HEK293 (cell line): ENCODE results near the gene DND1.

Experiments used
- HOXD13 ChIP-seq: sonication (generic); formaldehyde crosslinking; IDR thresholded peaks from 2 replicates; pipeline ENCODE4 v1.8.0; 2022; ENCODE audit warnings: missing genetic modification reagents, borderline replicate concordance
- KLF8 ChIP-seq: fragments of 450-650 bp; formaldehyde crosslinking; IDR thresholded peaks from 2 replicates; pipeline ENCODE4 v1.5.1; 2016; ENCODE audit warnings: missing biosample characterization, missing genetic modification characterization
- PRDM1 ChIP-seq: fragments of 450-650 bp; formaldehyde crosslinking; IDR thresholded peaks from 2 replicates; pipeline ENCODE4; 2016; ENCODE audit warnings: missing biosample characterization, missing genetic modification characterization
- TRIM28 ChIP-seq: IDR thresholded peaks from 2 replicates; pipeline ENCODE4 v1.6.1; 2011; ENCODE audit warnings: low read length, control low read depth, borderline replicate concordance
- YY1 ChIP-seq: fragments of 450-650 bp; formaldehyde crosslinking; IDR thresholded peaks from 2 replicates; pipeline ENCODE4 v1.5.1; 2018; ENCODE audit warnings: missing biosample characterization, missing genetic modification characterization
- ZBTB48 ChIP-seq: fragments of 450-650 bp; formaldehyde crosslinking; IDR thresholded peaks from 2 replicates; pipeline ENCODE4 v1.5.1; 2016; ENCODE audit warnings: missing biosample characterization, missing genetic modification characterization
- ZFP41 ChIP-seq: fragments of 450-650 bp; formaldehyde crosslinking; IDR thresholded peaks from 2 replicates; pipeline ENCODE4 v1.5.1; 2016; ENCODE audit warnings: missing biosample characterization, missing genetic modification characterization, borderline replicate concordance
- ZNF121 ChIP-seq: fragments of 450-650 bp; formaldehyde crosslinking; IDR thresholded peaks from 2 replicates; pipeline ENCODE4 v1.5.1; 2016; ENCODE audit warnings: missing biosample characterization, missing genetic modification characterization
- ZNF157 ChIP-seq: fragments of 450-650 bp; formaldehyde crosslinking; IDR thresholded peaks from 2 replicates; pipeline ENCODE4 v1.5.1; 2016; ENCODE audit warnings: missing biosample characterization, missing genetic modification characterization
- ZNF184 ChIP-seq: fragments of 450-650 bp; IDR thresholded peaks from 2 replicates; pipeline ENCODE4 v1.5.1; 2018; ENCODE audit warnings: missing biosample characterization, mild to moderate bottlenecking, missing genetic modification characterization
- ZNF2 ChIP-seq: fragments of 450-650 bp; formaldehyde crosslinking; IDR thresholded peaks from 2 replicates; pipeline ENCODE4 v1.5.1; 2016; ENCODE audit warnings: missing biosample characterization, missing genetic modification characterization
- ZNF266 ChIP-seq: fragments of 450-650 bp; formaldehyde crosslinking; IDR thresholded peaks from 2 replicates; pipeline ENCODE4 v1.5.1; 2016; ENCODE audit warnings: missing biosample characterization, missing genetic modification characterization, low read depth
- ZNF404 ChIP-seq: fragments of 450-650 bp; formaldehyde crosslinking; IDR thresholded peaks from 2 replicates; pipeline ENCODE4 v1.5.1; 2017; ENCODE audit warnings: missing biosample characterization, missing genetic modification characterization
- ZNF416 ChIP-seq: fragments of 450-650 bp; formaldehyde crosslinking; IDR thresholded peaks from 2 replicates; pipeline ENCODE4 v1.5.1; 2016; ENCODE audit warnings: missing biosample characterization, missing genetic modification characterization
- ZNF521 ChIP-seq: fragments of 450-650 bp; formaldehyde crosslinking; IDR thresholded peaks from 2 replicates; pipeline ENCODE4 v1.5.1; 2017; ENCODE audit warnings: missing biosample characterization, mild to moderate bottlenecking, missing genetic modification characterization
- ZNF558 ChIP-seq: fragments of 450-650 bp; formaldehyde crosslinking; IDR thresholded peaks from 2 replicates; pipeline ENCODE4 v1.5.1; 2016; ENCODE audit warnings: missing biosample characterization, missing genetic modification characterization
- ZNF560 ChIP-seq: fragments of 450-650 bp; formaldehyde crosslinking; IDR thresholded peaks from 2 replicates; pipeline ENCODE4 v1.5.1; 2017; ENCODE audit warnings: missing biosample characterization, missing genetic modification characterization, borderline replicate concordance
- ZNF561 ChIP-seq: fragments of 450-650 bp; IDR thresholded peaks from 2 replicates; pipeline ENCODE4 v1.5.1; 2018; ENCODE audit warnings: missing biosample characterization, missing genetic modification characterization, borderline replicate concordance
- ZNF621 ChIP-seq: fragments of 450-650 bp; formaldehyde crosslinking; IDR thresholded peaks from 2 replicates; pipeline ENCODE4 v1.5.1; 2017; ENCODE audit warnings: missing biosample characterization, missing genetic modification characterization
- ZNF626 ChIP-seq: fragments of 450-650 bp; sonication (Bioruptor Pico); formaldehyde crosslinking; IDR thresholded peaks from 2 replicates; pipeline ENCODE4 v1.5.1; 2018; ENCODE audit warnings: missing biosample characterization, missing genetic modification characterization, inconsistent platforms
- ZNF629 ChIP-seq: fragments of 450-650 bp; formaldehyde crosslinking; IDR thresholded peaks from 2 replicates; pipeline ENCODE4 v1.5.1; 2017; ENCODE audit warnings: missing biosample characterization, missing genetic modification characterization
- ZNF792 ChIP-seq: fragments of 450-650 bp; formaldehyde crosslinking; IDR thresholded peaks from 2 replicates; pipeline ENCODE4 v1.5.1; 2016; ENCODE audit warnings: missing biosample characterization, missing genetic modification characterization
- ZNF837 ChIP-seq: fragments of 450-650 bp; formaldehyde crosslinking; IDR thresholded peaks from 2 replicates; pipeline ENCODE4 v1.5.1; 2016; ENCODE audit warnings: missing biosample characterization, missing genetic modification characterization
- ZSCAN23 ChIP-seq: fragments of 450-650 bp; formaldehyde crosslinking; IDR thresholded peaks from 2 replicates; pipeline ENCODE4 v1.5.1; 2016; ENCODE audit warnings: missing biosample characterization, missing genetic modification characterization
- TF ChIP-seq, protein P1 (sequence below): fragments of 450-650 bp; formaldehyde crosslinking; IDR thresholded peaks from 2 replicates; pipeline ENCODE4 v1.5.0; 2017; ENCODE audit warnings: missing biosample characterization, missing genetic modification characterization, borderline replicate concordance
- TF ChIP-seq, protein P2 (sequence below): IDR thresholded peaks from 2 replicates; pipeline ENCODE4 v1.6.1; 2011; ENCODE audit warnings: mild to moderate bottlenecking, low read depth, low read length, borderline replicate concordance
- TF ChIP-seq, protein P3 (sequence below): fragments of 450-650 bp; formaldehyde crosslinking; optimal IDR thresholded peaks from 2 replicates; pipeline ENCODE3; 2016; ENCODE audit warnings: missing biosample characterization, mild to moderate bottlenecking, missing genetic modification characterization
- TF ChIP-seq, protein P4 (sequence below): fragments of 450-650 bp; formaldehyde crosslinking; IDR thresholded peaks from 2 replicates; pipeline ENCODE4 v1.5.1; 2017; ENCODE audit warnings: missing biosample characterization, missing genetic modification characterization
- TF ChIP-seq, protein P5 (sequence below): fragments of 450-650 bp; formaldehyde crosslinking; IDR thresholded peaks from 2 replicates; pipeline ENCODE4 v1.5.1; 2016; ENCODE audit warnings: missing biosample characterization, missing genetic modification characterization
- TF ChIP-seq, protein P6 (sequence below): fragments of 450-650 bp; formaldehyde crosslinking; IDR thresholded peaks from 2 replicates; pipeline ENCODE4 v1.5.1; 2016; ENCODE audit warnings: missing biosample characterization, missing genetic modification characterization, low read depth

The DND1 gene

DNA sequence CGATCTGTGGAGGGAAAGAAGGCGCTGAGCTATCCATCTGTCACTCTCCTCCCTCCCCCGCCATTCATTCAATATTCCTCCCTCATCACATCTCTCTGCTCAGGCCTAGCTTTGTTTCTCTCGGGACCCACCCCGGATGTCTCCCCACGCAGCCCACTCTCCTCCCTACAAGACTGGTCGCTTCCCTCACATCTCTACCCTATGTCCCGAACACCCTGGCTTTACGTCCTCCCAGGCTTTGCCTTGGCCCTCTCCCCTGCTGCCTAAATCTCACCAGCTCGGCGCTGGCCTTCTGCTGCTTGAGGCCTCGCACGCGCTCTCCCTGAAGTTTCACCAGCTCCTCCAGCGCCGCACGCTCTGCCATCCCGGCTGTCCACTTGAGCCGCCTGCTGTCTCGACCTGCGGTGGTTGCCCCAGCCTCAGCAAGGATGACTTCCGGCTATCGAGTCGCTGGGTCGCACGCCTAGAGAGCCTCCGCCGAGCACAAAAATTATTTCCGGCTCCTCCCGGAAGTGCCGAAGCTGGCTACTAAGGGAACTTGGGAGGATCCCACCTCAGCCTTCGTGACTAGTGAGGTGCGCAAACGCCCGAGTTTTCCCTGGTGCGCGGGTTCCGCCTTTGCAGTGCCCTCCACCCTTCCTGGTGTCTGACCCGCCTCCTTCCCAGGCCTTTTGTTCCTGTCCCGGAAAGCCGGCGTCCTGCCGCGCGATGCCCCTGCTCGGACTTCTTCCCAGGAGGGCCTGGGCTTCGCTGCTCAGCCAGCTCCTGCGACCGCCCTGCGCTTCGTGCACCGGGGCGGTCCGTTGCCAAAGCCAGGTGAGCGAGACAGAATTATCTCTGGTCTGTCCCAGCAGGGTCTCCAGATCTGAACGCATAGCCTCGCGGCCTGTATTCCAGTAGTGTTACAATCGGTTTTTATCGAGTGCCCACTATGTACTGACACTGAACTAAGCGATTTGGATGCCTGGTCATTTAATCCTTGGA is 17.9 kb upstream of the DND1 start, which contains the start of the genes HARS1 and HARS2 (continued):
- TF ChIP-seq ZNF626 (tag by site-specific recombination) (no peak), ZNF157 (tag by site-specific recombination) (no peak), ZSCAN23 (tag by site-specific recombination) (peak; percentile 41; the same call in 1 of the 2 replicates), ZNF404 (tag by site-specific recombination) (no peak), ZNF792 (tag by site-specific recombination) (no peak), ZNF184 (tag by site-specific recombination) (0 out of 2 replicates have a peak, but pooled peaks have one; percentile 8), ZNF416 (tag by site-specific recombination) (no peak), ZNF629 (tag by site-specific recombination) (peak; percentile 85), ZNF121 (tag by site-specific recombination) (no peak), ZNF521 (tag by site-specific recombination) (no peak), ZBTB48 (tag by site-specific recombination) (peak; percentile 89), ZNF837 (tag by site-specific recombination) (0 out of 2 replicates have a peak, but pooled peaks have one; percentile 23), PRDM1 (tag by site-specific recombination) (peak; percentile 49; the same call in 1 of the 2 replicates), YY1 (tag by site-specific recombination) (no peak), ZNF561 (tag by site-specific recombination) (peak; percentile 88; the same call in 1 of the 2 replicates), TRIM28 (no peak), KLF8 (tag by site-specific recombination) (peak; percentile 84), ZNF558 (peak; percentile 13; the same call in 1 of the 2 replicates), ZNF621 (tag by site-specific recombination) (no peak), ZFP41 (tag by site-specific recombination) (0 out of 2 replicates have a peak, but pooled peaks have one; percentile 18), ZNF2 (peak; percentile 80; the same call in 1 of the 2 replicates), ZNF560 (tag by site-specific recombination) (no peak), ZNF266 (no peak), HOXD13 (CRISPR knock-in tag) (no peak)
- TF ChIP-seq, protein P1, sequence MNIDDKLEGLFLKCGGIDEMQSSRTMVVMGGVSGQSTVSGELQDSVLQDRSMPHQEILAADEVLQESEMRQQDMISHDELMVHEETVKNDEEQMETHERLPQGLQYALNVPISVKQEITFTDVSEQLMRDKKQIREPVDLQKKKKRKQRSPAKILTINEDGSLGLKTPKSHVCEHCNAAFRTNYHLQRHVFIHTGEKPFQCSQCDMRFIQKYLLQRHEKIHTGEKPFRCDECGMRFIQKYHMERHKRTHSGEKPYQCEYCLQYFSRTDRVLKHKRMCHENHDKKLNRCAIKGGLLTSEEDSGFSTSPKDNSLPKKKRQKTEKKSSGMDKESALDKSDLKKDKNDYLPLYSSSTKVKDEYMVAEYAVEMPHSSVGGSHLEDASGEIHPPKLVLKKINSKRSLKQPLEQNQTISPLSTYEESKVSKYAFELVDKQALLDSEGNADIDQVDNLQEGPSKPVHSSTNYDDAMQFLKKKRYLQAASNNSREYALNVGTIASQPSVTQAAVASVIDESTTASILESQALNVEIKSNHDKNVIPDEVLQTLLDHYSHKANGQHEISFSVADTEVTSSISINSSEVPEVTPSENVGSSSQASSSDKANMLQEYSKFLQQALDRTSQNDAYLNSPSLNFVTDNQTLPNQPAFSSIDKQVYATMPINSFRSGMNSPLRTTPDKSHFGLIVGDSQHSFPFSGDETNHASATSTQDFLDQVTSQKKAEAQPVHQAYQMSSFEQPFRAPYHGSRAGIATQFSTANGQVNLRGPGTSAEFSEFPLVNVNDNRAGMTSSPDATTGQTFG (tag by site-specific recombination) = no peak
- TF ChIP-seq, protein P2, sequence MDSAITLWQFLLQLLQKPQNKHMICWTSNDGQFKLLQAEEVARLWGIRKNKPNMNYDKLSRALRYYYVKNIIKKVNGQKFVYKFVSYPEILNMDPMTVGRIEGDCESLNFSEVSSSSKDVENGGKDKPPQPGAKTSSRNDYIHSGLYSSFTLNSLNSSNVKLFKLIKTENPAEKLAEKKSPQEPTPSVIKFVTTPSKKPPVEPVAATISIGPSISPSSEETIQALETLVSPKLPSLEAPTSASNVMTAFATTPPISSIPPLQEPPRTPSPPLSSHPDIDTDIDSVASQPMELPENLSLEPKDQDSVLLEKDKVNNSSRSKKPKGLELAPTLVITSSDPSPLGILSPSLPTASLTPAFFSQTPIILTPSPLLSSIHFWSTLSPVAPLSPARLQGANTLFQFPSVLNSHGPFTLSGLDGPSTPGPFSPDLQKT = no peak; the same call in 1 of the 2 replicates
- TF ChIP-seq, protein P3, sequence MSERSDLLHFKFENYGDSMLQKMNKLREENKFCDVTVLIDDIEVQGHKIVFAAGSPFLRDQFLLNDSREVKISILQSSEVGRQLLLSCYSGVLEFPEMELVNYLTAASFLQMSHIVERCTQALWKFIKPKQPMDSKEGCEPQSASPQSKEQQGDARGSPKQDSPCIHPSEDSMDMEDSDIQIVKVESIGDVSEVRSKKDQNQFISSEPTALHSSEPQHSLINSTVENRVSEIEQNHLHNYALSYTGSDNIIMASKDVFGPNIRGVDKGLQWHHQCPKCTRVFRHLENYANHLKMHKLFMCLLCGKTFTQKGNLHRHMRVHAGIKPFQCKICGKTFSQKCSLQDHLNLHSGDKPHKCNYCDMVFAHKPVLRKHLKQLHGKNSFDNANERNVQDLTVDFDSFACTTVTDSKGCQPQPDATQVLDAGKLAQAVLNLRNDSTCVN (tag by site-specific recombination) = peak; percentile 61
- TF ChIP-seq, protein P4, sequence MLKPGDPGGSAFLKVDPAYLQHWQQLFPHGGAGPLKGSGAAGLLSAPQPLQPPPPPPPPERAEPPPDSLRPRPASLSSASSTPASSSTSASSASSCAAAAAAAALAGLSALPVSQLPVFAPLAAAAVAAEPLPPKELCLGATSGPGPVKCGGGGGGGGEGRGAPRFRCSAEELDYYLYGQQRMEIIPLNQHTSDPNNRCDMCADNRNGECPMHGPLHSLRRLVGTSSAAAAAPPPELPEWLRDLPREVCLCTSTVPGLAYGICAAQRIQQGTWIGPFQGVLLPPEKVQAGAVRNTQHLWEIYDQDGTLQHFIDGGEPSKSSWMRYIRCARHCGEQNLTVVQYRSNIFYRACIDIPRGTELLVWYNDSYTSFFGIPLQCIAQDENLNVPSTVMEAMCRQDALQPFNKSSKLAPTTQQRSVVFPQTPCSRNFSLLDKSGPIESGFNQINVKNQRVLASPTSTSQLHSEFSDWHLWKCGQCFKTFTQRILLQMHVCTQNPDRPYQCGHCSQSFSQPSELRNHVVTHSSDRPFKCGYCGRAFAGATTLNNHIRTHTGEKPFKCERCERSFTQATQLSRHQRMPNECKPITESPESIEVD (tag by site-specific recombination) = no peak
- TF ChIP-seq, protein P5, sequence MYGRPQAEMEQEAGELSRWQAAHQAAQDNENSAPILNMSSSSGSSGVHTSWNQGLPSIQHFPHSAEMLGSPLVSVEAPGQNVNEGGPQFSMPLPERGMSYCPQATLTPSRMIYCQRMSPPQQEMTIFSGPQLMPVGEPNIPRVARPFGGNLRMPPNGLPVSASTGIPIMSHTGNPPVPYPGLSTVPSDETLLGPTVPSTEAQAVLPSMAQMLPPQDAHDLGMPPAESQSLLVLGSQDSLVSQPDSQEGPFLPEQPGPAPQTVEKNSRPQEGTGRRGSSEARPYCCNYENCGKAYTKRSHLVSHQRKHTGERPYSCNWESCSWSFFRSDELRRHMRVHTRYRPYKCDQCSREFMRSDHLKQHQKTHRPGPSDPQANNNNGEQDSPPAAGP = peak; percentile 77; the same call in 1 of the 2 replicates
- TF ChIP-seq, protein P6, sequence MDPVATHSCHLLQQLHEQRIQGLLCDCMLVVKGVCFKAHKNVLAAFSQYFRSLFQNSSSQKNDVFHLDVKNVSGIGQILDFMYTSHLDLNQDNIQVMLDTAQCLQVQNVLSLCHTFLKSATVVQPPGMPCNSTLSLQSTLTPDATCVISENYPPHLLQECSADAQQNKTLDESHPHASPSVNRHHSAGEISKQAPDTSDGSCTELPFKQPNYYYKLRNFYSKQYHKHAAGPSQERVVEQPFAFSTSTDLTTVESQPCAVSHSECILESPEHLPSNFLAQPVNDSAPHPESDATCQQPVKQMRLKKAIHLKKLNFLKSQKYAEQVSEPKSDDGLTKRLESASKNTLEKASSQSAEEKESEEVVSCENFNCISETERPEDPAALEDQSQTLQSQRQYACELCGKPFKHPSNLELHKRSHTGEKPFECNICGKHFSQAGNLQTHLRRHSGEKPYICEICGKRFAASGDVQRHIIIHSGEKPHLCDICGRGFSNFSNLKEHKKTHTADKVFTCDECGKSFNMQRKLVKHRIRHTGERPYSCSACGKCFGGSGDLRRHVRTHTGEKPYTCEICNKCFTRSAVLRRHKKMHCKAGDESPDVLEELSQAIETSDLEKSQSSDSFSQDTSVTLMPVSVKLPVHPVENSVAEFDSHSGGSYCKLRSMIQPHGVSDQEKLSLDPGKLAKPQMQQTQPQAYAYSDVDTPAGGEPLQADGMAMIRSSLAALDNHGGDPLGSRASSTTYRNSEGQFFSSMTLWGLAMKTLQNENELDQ = no peak
